GM10847 (cell line): ENCODE measurements around the gene SERP1.

Experiments used
- POLR2A ChIP-seq: IDR thresholded peaks from 2 replicates; pipeline ENCODE4 v1.6.1; 2011; ENCODE audit not compliant: insufficient read length; ENCODE audit errors: extremely low read depth

Gene SERP1

GRCh38 chr3:150544041-150544440 lies 2.3 kb downstream of the SERP1 start:
- no peak for TF ChIP-seq POLR2A

GRCh38 chr3:150543531-150543930 lies 2.8 kb downstream of the SERP1 start:
- no peak for TF ChIP-seq POLR2A

- no peak for TF ChIP-seq POLR2A
Observed at GRCh38 chr3:150543128-150543527, 3.2 kb downstream of the SERP1 start.

- TF ChIP-seq POLR2A: no peak
Observed at GRCh38 chr3:150540991-150541390, 5.3 kb downstream of the SERP1 start.

- TF ChIP-seq POLR2A: no peak
Observed at GRCh38 chr3:150540297-150540696, 6.0 kb downstream of the SERP1 start.

GRCh38 chr3:150538324-150539208 lies 7.7 kb downstream of the SERP1 start:
- TF ChIP-seq POLR2A: no peak

GRCh38 chr3:150535204-150535603 lies 11.1 kb downstream of the SERP1 start:
- TF ChIP-seq POLR2A: no peak

- TF ChIP-seq POLR2A: no peak
Observed at GRCh38 chr3:150531775-150532174, 14.5 kb downstream of the SERP1 start.

GRCh38 chr3:150528354-150528797 lies 17.9 kb downstream of the SERP1 start:
- no peak for TF ChIP-seq POLR2A

- no peak for TF ChIP-seq POLR2A
Observed at GRCh38 chr3:150527464-150528255, 18.6 kb downstream of the SERP1 start.

- TF ChIP-seq POLR2A: no peak
Observed at GRCh38 chr3:150523538-150523937, 22.8 kb downstream of the SERP1 start.

GRCh38 chr3:150521463-150521862 lies 24.8 kb downstream of the SERP1 start:
- TF ChIP-seq POLR2A: no peak

- no peak for TF ChIP-seq POLR2A
Observed at GRCh38 chr3:150520408-150520807, 25.9 kb downstream of the SERP1 start.

GRCh38 chr3:150519026-150519425 lies 27.3 kb downstream of the SERP1 start:
- no peak for TF ChIP-seq POLR2A

- no peak for TF ChIP-seq POLR2A
Observed at GRCh38 chr3:150515210-150515609, 31.1 kb downstream of the SERP1 start.
